NB4 (cell line): ENCODE measurements around the gene HERC4.
"Not testable (repeated sequence)": the region's sequence is repeated elsewhere in the genome, so short reads cannot be mapped to it uniquely, and the experiment has no call there.

Experiments
- DNase-seq: peaks from one replicate; pipeline ENCODE4 v3.0.0; 2010; ENCODE audit warnings: low read depth
- H3K4me3 ChIP-seq: one replicate; pipeline ENCODE4 v1.5.1; 2011; ENCODE audit warnings: mild to moderate bottlenecking, low read depth, low read length, moderate library complexity
- MYC ChIP-seq: IDR thresholded peaks from 2 replicates; pipeline ENCODE4 v1.6.1; 2011; ENCODE audit warnings: low read depth, low read length
- POLR2A ChIP-seq: IDR thresholded peaks from 2 replicates; pipeline ENCODE4 v1.6.1; 2011; ENCODE audit warnings: mild to moderate bottlenecking; ENCODE audit not compliant: insufficient read length; ENCODE audit errors: extremely low read depth
- TF ChIP-seq, protein P1 (sequence below): IDR thresholded peaks from one replicate; pipeline ENCODE4 v1.5.1; 2012; ENCODE audit warnings: low read depth, low read length
- TF ChIP-seq, protein P2 (sequence below): IDR thresholded peaks from 2 replicates; pipeline ENCODE4 v1.6.1; 2011; ENCODE audit warnings: low read depth, low read length

HERC4 gene

DNA sequence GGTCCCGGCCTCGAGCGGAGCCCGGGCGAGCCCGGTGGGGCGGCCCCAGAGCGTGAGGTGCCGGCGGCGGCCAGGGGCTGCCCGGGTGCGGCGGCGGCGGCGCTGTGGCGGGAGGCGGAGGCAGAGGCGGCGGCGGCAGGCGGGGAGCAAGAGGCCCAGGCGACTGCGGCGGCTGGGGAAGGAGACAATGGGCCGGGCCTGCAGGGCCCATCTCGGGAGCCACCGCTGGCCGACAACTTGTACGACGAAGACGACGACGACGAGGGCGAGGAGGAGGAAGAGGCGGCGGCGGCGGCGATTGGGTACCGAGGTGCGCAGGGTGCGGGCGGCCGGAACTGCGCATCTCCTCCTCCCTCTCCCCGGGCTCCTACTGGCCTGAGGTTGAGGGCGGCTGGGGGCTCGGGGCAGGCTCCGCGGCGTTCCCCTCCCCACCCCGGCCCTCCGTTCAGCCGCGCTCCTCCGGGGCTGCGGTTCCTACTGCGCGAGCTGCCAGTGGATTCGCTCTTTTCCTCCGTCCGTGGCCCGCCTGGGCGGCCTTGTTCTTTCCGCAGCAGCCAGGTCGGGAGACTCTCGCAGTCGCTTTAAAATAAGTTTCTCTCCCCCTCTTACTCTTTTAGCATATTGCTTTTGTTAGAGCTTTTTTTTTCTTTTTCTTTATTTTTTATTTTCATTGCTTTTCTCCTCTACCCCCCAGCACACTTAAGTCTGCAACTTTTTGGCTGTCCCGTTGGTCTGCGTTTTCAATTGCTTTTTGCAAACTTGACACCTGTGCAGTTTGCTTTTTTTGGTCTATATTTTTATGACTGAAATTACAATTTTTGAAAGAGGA is 190.0 kb downstream of the HERC4 start:
- peak; percentile 96 for DNase-seq
- TF ChIP-seq POLR2A (peak; percentile 3), MYC (peak; percentile 58; the same call in 1 of the 2 replicates)
- TF ChIP-seq, protein P1, sequence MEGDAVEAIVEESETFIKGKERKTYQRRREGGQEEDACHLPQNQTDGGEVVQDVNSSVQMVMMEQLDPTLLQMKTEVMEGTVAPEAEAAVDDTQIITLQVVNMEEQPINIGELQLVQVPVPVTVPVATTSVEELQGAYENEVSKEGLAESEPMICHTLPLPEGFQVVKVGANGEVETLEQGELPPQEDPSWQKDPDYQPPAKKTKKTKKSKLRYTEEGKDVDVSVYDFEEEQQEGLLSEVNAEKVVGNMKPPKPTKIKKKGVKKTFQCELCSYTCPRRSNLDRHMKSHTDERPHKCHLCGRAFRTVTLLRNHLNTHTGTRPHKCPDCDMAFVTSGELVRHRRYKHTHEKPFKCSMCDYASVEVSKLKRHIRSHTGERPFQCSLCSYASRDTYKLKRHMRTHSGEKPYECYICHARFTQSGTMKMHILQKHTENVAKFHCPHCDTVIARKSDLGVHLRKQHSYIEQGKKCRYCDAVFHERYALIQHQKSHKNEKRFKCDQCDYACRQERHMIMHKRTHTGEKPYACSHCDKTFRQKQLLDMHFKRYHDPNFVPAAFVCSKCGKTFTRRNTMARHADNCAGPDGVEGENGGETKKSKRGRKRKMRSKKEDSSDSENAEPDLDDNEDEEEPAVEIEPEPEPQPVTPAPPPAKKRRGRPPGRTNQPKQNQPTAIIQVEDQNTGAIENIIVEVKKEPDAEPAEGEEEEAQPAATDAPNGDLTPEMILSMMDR: no peak
- TF ChIP-seq, protein P2, sequence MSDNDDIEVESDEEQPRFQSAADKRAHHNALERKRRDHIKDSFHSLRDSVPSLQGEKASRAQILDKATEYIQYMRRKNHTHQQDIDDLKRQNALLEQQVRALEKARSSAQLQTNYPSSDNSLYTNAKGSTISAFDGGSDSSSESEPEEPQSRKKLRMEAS: peak; percentile 49; the same call in 1 of the 2 replicates
- peak overlapping the region; percentile 96 for H3K4me3 ChIP-seq

GRCh38 chr10:67884313-67884841 is 190.7 kb downstream of the HERC4 start, which contains the start of gene SIRT1:
SIRT1 (plus strand) TSS chr10:67884656; CDS start chr10:67884722, 66 bp downstream.
- TF ChIP-seq, protein P1: no peak
- TF ChIP-seq MYC: peak; percentile 59; the same call in 1 of the 2 replicates
- TF ChIP-seq, protein P2: peak; percentile 98
- peak; percentile 97 for TF ChIP-seq POLR2A
- peak; percentile 99 for DNase-seq
- H3K4me3 ChIP-seq: peak within 1 kb of the TSS; percentile 96

DNA sequence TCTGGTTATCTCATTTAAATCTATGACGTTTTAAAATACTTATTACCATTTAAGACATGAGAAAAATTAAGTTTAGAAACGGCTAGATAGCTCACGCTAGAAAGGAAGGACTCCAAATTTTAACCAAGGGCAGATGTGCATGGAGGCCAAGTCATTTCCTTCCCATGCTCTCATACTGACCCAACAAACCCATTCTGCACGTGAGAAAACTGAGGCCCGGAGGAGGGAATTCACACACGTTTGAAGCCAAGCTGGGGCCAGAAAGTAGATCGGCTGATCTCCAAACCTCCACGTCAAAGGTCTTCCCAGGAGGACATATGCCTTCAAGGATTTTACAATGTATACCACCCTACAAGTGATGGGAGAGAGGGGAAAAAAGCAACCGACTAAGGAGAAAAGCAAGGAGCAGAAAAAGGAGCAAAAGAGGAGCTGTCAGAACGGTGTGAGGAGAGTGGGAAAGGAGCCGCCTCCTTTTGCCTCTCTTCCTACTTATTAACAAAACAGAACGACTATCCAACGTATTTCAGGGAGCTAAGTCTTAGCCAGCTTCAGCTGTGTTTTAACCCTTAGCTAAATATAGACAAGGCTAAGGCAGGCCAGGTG is 191.3 kb downstream of the HERC4 start:
- no peak for DNase-seq
- H3K4me3 ChIP-seq: peak overlapping the region; percentile 69
- TF ChIP-seq, protein P2: no peak
- peak; percentile 21; the same call in 1 of the 2 replicates for TF ChIP-seq MYC

- H3K4me3 ChIP-seq: no peak overlapping the region
- TF ChIP-seq, protein P2: no peak
- TF ChIP-seq MYC: no peak
- TF ChIP-seq, protein P1: no peak
- TF ChIP-seq POLR2A: no peak
Observed at GRCh38 chr10:67878133-67878532, 196.9 kb downstream of the HERC4 start.

DNA sequence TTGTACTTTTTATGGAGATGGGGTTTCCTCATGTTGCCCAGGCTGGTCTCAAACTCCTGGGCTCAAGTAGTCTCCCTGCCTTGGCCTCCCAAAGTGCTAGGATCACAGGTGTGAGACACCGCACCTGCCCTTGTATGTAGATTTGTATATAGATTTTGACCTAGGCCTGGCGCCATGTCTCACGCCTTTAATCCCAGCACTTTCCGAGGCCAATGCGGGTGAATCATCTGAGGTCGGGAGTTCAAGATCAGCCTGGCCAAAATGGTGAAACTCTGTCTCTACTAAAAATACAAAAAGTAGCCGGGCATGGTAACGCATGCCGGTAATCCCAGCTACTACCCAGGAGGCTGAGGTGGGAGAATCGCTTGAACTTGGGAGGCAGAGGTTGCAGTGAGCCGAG is 197.7 kb downstream of the HERC4 start:
- DNase-seq, H3K4me3 ChIP-seq: not testable (repeated sequence)

More at GRCh38 chr10:67878133-67878532, 196.9 kb downstream of the HERC4 start:
- DNase-seq: no peak

GRCh38 chr10:67875340-67876238 is 199.5 kb downstream of the HERC4 start:
- no peak for TF ChIP-seq MYC
- TF ChIP-seq POLR2A: no peak
- TF ChIP-seq, protein P2: no peak
- TF ChIP-seq, protein P1: no peak
- no peak for DNase-seq
- no peak overlapping the region for H3K4me3 ChIP-seq
